Smooth muscle cell (in vitro differentiated cells): Measurements from ENCODE around the gene SAT1. TPM values are rescaled to one million over a fixed set of nuclear protein-coding genes. Genes with fewer than 3 reads are reported as not detected.

Source experiments
- DNase-seq: peaks from one replicate; lab custom pipeline; 2025; ENCODE audit not compliant: unreplicated experiment; lab: John Stamatoyannopoulos, UW
- H2AFZ ChIP-seq: fragments of 200-600 bp; sonication (generic); 2 replicates; pipeline ENCODE4 v1.6.0; 2016; ENCODE audit warnings: antibody characterized with exemption, low read depth, mild to moderate bottlenecking
- H3F3A ChIP-seq: fragments of 200-600 bp; sonication (generic); 2 replicates; pipeline ENCODE4 v1.6.0; 2017; ENCODE audit warnings: antibody characterized with exemption, low read depth
- H3K27ac ChIP-seq: fragments of 200-600 bp; sonication (generic); 2 replicates; pipeline ENCODE4 v1.5.1; 2016; ENCODE audit warnings: low read depth, mild to moderate bottlenecking
- H3K27me3 ChIP-seq: fragments of 200-600 bp; sonication (generic); 2 replicates; pipeline ENCODE4 v1.6.1; 2016; ENCODE audit warnings: low read depth, mild to moderate bottlenecking
- H3K36me3 ChIP-seq: fragments of 200-600 bp; sonication (generic); 2 replicates; pipeline ENCODE4 v1.5.1; 2016; ENCODE audit warnings: low read depth
- H3K4me1 ChIP-seq: fragments of 200-600 bp; sonication (generic); 2 replicates; pipeline ENCODE4 v1.5.1; 2016; ENCODE audit warnings: low read depth
- H3K4me2 ChIP-seq: fragments of 200-600 bp; sonication (generic); 2 replicates; pipeline ENCODE4 v1.6.0; 2016; ENCODE audit warnings: mild to moderate bottlenecking
- H3K4me3 ChIP-seq: fragments of 200-600 bp; sonication (generic); 2 replicates; pipeline ENCODE4 v1.5.1; 2016; ENCODE audit warnings: mild to moderate bottlenecking
- H3K79me2 ChIP-seq: fragments of 200-600 bp; sonication (generic); 2 replicates; pipeline ENCODE4 v1.6.0; 2016; ENCODE audit warnings: low read depth, mild to moderate bottlenecking
- H3K9ac ChIP-seq: fragments of 200-600 bp; sonication (generic); 2 replicates; pipeline ENCODE4 v1.6.0; 2016; ENCODE audit warnings: low read depth
- H3K9me3 ChIP-seq: fragments of 200-600 bp; sonication (generic); replicated peaks from 2 replicates; pipeline ENCODE4 v1.5.1; 2016; ENCODE audit warnings: low read depth
- H4K20me1 ChIP-seq: fragments of 200-600 bp; sonication (generic); 2 replicates; pipeline ENCODE4 v1.6.0; 2016; ENCODE audit warnings: low read depth
- CTCF ChIP-seq: fragments of 200-600 bp; sonication (generic); IDR thresholded peaks from 2 replicates; pipeline ENCODE4 v1.5.1; 2017; ENCODE audit warnings: borderline replicate concordance, mild to moderate bottlenecking, antibody characterized with exemption; ENCODE audit not compliant: insufficient read depth, poor library complexity, severe bottlenecking
- WGBS: methylation state at CpG from one replicate; pipeline ENCODE4 v1.1.7; 2016; ENCODE audit warnings: low lambda C conversion rate; 5-methylcytosine and 5-hydroxymethylcytosine counted together
- polyA plus RNA-seq: library from polyadenylated mRNA; unstranded; fragments of >200 nt; fragmentation: Nextera tagmentation; extraction: Ambion mirVana; gene quantifications from 2 replicates; pipeline ENCODE4 v1.2.1, GENCODE V29; 2016
- total RNA-seq: library from RNA; depleted of rRNA; stranded (reverse); fragments of >200 nt; gene quantifications from 2 replicates; pipeline ENCODE4 v1.2.3, GENCODE V29; 2014

SAT1 gene
- total and polyA plus RNA-seq, 2 experiments from 2014 or later = 399 to 777 TPM

GRCh38 chrX:23820235-23820782 is 37.3 kb downstream of the SAT1 start:
- no peak overlapping the region for H3K9ac ChIP-seq
- no peak overlapping the region for H3K4me3 ChIP-seq
- no peaks in the 10 kb centered on the region for H3K36me3 ChIP-seq
- no peaks in the 10 kb centered on the region for H3K9me3 ChIP-seq
- no peaks in the 10 kb centered on the region for H3F3A ChIP-seq
- no peaks in the 10 kb centered on the region for H3K27me3 ChIP-seq
- TF ChIP-seq CTCF = no peak
- H2AFZ ChIP-seq = no peak overlapping the region
- no peaks in the 10 kb centered on the region for H3K4me1 ChIP-seq
- H4K20me1 ChIP-seq = no peaks in the 10 kb centered on the region
- 83% methylated on average over 6 of the region's 6 CpGs for WGBS
- H3K4me2 ChIP-seq = no peak overlapping the region
- H3K79me2 ChIP-seq = no peaks in the 10 kb centered on the region
- no peak overlapping the region for H3K27ac ChIP-seq
- DNase-seq = no peak

GRCh38 chrX:23821847-23822246 is 38.9 kb downstream of the SAT1 start:
- H4K20me1 ChIP-seq = no peaks in the 10 kb centered on the region
- H3K4me3 ChIP-seq = no peak overlapping the region
- H3K9me3 ChIP-seq = no peaks in the 10 kb centered on the region
- no peaks in the 10 kb centered on the region for H3K4me1 ChIP-seq
- no peak overlapping the region for H3K27ac ChIP-seq
- 94% methylated on average over 2 of the region's 2 CpGs for WGBS
- TF ChIP-seq CTCF = no peak
- no peaks in the 10 kb centered on the region for H3F3A ChIP-seq
- H3K79me2 ChIP-seq = no peaks in the 10 kb centered on the region
- no peak for DNase-seq
- no peaks in the 10 kb centered on the region for H3K27me3 ChIP-seq
- H3K4me2 ChIP-seq = no peak overlapping the region
- no peaks in the 10 kb centered on the region for H3K36me3 ChIP-seq
- no peak overlapping the region for H2AFZ ChIP-seq
- H3K9ac ChIP-seq = no peak overlapping the region

- Histone ChIP-seq H4K20me1 (no peaks in the 10 kb centered on the region), H3K36me3 (no peaks in the 10 kb centered on the region), H3K4me1 (no peaks in the 10 kb centered on the region), H3K27me3 (no peaks in the 10 kb centered on the region), H3K27ac (no peak overlapping the region), H3K4me2 (no peak overlapping the region), H3F3A (no peaks in the 10 kb centered on the region), H2AFZ (no peak overlapping the region), H3K9ac (no peak overlapping the region), H3K9me3 (no peaks in the 10 kb centered on the region), H3K4me3 (no peak overlapping the region), H3K79me2 (no peaks in the 10 kb centered on the region)
- no peak for TF ChIP-seq CTCF
- no peak for DNase-seq
- WGBS = 64% methylated on average over 3 of the region's 3 CpGs
These were observed 39.4 kb downstream of the SAT1 start for GRCh38 chrX:23822397-23822796.

GRCh38 chrX:23822841-23823240 is 39.9 kb downstream of the SAT1 start:
- Histone ChIP-seq H2AFZ (no peak overlapping the region), H3K27me3 (no peaks in the 10 kb centered on the region), H4K20me1 (no peaks in the 10 kb centered on the region), H3K4me2 (no peak overlapping the region), H3K4me3 (no peak overlapping the region), H3K4me1 (no peaks in the 10 kb centered on the region), H3F3A (no peaks in the 10 kb centered on the region), H3K36me3 (no peaks in the 10 kb centered on the region), H3K9me3 (no peaks in the 10 kb centered on the region), H3K9ac (no peak overlapping the region), H3K27ac (no peak overlapping the region), H3K79me2 (no peaks in the 10 kb centered on the region)
- 87% methylated on average over 6 of the region's 6 CpGs for WGBS
- no peak for DNase-seq
- no peak for TF ChIP-seq CTCF
